ENCODE results near the gene TNIP1. TPM values are rescaled to one million over a fixed set of nuclear protein-coding genes. Genes with fewer than 3 reads are reported as not detected.
A peak's percentile ranks its signal among the peaks of the same experiment; 100 is the strongest.

TNIP1 gene
- total RNA-seq, 1 experiment from 2014 or later: 342 TPM

DNA sequence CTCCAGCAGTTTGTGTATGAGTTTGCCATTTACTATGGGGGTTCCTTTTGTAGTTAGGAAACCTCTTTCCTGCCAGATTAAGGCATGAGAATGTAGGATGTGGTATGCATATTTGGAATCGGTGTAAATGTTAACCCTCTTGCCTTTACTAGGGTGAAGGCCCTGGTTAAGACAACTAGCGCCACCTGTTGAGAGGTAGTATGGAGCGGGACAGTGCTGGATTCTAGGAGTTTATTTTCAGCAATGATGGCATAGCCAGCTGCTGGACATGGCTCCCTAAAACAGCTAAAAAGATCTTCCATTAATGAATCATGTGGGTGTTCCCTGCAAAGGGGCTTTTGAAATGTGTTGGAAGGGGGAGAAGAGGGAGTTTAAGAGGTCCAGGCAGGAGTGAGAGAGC, 91.1 kb downstream of the TNIP1 start:
- no peaks in the 10 kb centered on the region for H3K36me3 Mint-ChIP-seq (ENCODE audit: insufficient read depth, unreplicated experiment)
- H3K27me3 Mint-ChIP-seq (ENCODE audit: insufficient read depth, unreplicated experiment): no peaks in the 10 kb centered on the region
- peaks cover 17% of the 10 kb centered on the region for H3K9me3 Mint-ChIP-seq (ENCODE audit: unreplicated experiment)
- intact Hi-C loops (cut with micrococcal nuclease): no loop called here
- TF ChIP-seq, protein P1, sequence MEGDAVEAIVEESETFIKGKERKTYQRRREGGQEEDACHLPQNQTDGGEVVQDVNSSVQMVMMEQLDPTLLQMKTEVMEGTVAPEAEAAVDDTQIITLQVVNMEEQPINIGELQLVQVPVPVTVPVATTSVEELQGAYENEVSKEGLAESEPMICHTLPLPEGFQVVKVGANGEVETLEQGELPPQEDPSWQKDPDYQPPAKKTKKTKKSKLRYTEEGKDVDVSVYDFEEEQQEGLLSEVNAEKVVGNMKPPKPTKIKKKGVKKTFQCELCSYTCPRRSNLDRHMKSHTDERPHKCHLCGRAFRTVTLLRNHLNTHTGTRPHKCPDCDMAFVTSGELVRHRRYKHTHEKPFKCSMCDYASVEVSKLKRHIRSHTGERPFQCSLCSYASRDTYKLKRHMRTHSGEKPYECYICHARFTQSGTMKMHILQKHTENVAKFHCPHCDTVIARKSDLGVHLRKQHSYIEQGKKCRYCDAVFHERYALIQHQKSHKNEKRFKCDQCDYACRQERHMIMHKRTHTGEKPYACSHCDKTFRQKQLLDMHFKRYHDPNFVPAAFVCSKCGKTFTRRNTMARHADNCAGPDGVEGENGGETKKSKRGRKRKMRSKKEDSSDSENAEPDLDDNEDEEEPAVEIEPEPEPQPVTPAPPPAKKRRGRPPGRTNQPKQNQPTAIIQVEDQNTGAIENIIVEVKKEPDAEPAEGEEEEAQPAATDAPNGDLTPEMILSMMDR (IDR thresholded peaks at IDR 0.05; ENCODE audit: unreplicated experiment): peak; percentile 14
- CTCF ChIA-PET: interaction anchor here (0.6 kb wide), 2 partner anchors 173 to 326 kb away, joined by 3 read pairs; no protein-coding TSS in a partner anchor
- no peak overlapping the region for H3K4me3 Mint-ChIP-seq (ENCODE audit: unreplicated experiment)
- no peak overlapping the region for H3K27ac Mint-ChIP-seq (ENCODE audit: low read depth, unreplicated experiment)
- H3K4me1 Mint-ChIP-seq (ENCODE audit: insufficient read depth, unreplicated experiment): no peaks in the 10 kb centered on the region
- POLR2A ChIA-PET: no interaction called here
- BruUV-seq (replicated peaks): no TSS peak
- DNase-seq (ENCODE audit: unreplicated experiment): peak; percentile 41

DNA sequence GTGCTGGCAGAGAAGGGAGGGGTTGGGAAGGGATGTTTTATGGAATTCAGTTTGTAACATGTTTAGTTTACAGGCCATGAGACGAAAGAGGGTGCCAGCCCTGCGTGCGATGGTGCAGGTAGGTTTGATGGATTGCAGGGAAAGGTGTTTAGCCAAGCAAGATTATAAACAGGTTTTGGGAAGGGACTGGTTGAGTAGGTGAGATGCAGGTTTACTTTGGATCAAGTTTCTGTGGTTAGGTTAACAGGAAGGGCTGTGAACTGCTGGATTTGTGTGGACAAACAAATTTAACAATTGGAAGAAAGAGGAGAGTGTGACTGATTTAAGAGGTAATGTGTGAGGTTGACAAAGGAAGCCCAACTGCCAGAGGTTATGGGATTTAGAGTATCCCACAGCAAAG, 93.1 kb downstream of the TNIP1 start:
- H3K4me1 Mint-ChIP-seq (ENCODE audit: insufficient read depth, unreplicated experiment): no peaks in the 10 kb centered on the region
- no peaks in the 10 kb centered on the region for H3K27me3 Mint-ChIP-seq (ENCODE audit: insufficient read depth, unreplicated experiment)
- POLR2A ChIA-PET: no interaction called here
- H3K36me3 Mint-ChIP-seq (ENCODE audit: insufficient read depth, unreplicated experiment): no peaks in the 10 kb centered on the region
- H3K9me3 Mint-ChIP-seq (ENCODE audit: unreplicated experiment): peaks cover 22% of the 10 kb centered on the region
- no TSS peak for BruUV-seq (replicated peaks)
- TF ChIP-seq, protein P1 (IDR thresholded peaks at IDR 0.05; ENCODE audit: unreplicated experiment): no peak
- intact Hi-C loops (cut with micrococcal nuclease): no loop called here
- CTCF ChIA-PET: no interaction called here
- H3K4me3 Mint-ChIP-seq (ENCODE audit: unreplicated experiment): no peak overlapping the region
- no peak overlapping the region for H3K27ac Mint-ChIP-seq (ENCODE audit: low read depth, unreplicated experiment)
- DNase-seq (ENCODE audit: unreplicated experiment): no peak

Other genes starting within 250 kb of the TNIP1 start
- gene IRGM, start 234.5 kb downstream of the TNIP1 start, total RNA-seq (2022): not detected in 2 replicates
- 14.6 and 15.4 TPM in 2 replicates for gene ZNF300, start 176.1 kb downstream of the TNIP1 start, total RNA-seq (2022)
- gene GPX3, start 60.4 kb downstream of the TNIP1 start, total RNA-seq (2022): not detected in 2 replicates
- 2.6 TPM in 2 replicates for gene ANXA6, start 76.7 kb upstream of the TNIP1 start, total RNA-seq (2022)
- 2.8 and 3.0 TPM in 2 replicates for gene CCDC69, start 143.1 kb upstream of the TNIP1 start, total RNA-seq (2022)
- 28.9 and 36.1 TPM in 2 replicates for gene GM2A, start 172.2 kb upstream of the TNIP1 start, total RNA-seq (2022)
- gene SLC36A3, start 222.7 kb upstream of the TNIP1 start, total RNA-seq (2022): not detected in 2 replicates